Fibroblast of villous mesenchyme (primary cell): Measurements from ENCODE around the gene ZMYND12. TPM values are rescaled to one million over a fixed set of nuclear protein-coding genes. Genes with fewer than 3 reads are reported as not detected.
A peak's percentile ranks its signal among the peaks of the same experiment; 100 is the strongest.

Experiments used
- DNase-seq: peaks from one replicate; pipeline ENCODE4 v3.0.0-alpha.2; 2010; ENCODE audit warnings: low read depth
- H3K4me3 ChIP-seq: 2 replicates; pipeline ENCODE4 v1.5.1; 2011; ENCODE audit warnings: low read depth, mild to moderate bottlenecking, low read length
- CTCF ChIP-seq: IDR thresholded peaks from 2 replicates; pipeline ENCODE4 v1.5.1; 2012; ENCODE audit warnings: low read depth, mild to moderate bottlenecking, low read length; ENCODE audit not compliant: insufficient read depth
- total RNA-seq: library from RNA; depleted of rRNA; stranded (reverse); fragments of >200 nt; gene quantifications from 2 replicates; pipeline ENCODE4 v1.2.3, GENCODE V29; 2012

ZMYND12 gene
- total RNA-seq, 1 donor: 0.86 TPM

- H3K4me3 ChIP-seq: no peak overlapping the region
- no peak for DNase-seq
- TF ChIP-seq CTCF: no peak
Observed at GRCh38 chr1:42442662-42443061, 13.2 kb downstream of the ZMYND12 start.

DNA sequence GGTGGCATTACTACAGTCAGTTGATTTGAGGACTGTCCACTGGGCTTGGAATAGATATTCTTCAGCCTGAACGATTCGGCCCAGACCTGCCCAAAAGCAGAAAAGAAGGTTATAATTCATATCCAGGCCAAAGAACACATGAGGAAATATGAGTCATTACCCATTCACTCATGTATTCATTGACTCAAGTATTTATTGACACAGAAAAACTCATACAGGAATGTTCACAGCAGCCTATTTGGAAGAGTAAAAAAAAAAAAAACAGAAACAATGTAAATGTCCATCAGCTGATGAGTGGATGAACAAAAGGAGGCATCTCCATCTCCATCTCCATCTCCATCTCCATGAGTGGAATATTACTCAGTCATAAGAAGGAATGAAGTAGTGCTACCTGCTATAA is 15.9 kb downstream of the ZMYND12 start:
- no peak for TF ChIP-seq CTCF
- peak; percentile 6 for DNase-seq

GRCh38 chr1:42434340-42434739 is 21.5 kb downstream of the ZMYND12 start:
- no peak for TF ChIP-seq CTCF
- no peak for DNase-seq
- no peak overlapping the region for H3K4me3 ChIP-seq

More for the DNA sequence above, 15.9 kb downstream of the ZMYND12 start:
- no peak overlapping the region for H3K4me3 ChIP-seq

DNA sequence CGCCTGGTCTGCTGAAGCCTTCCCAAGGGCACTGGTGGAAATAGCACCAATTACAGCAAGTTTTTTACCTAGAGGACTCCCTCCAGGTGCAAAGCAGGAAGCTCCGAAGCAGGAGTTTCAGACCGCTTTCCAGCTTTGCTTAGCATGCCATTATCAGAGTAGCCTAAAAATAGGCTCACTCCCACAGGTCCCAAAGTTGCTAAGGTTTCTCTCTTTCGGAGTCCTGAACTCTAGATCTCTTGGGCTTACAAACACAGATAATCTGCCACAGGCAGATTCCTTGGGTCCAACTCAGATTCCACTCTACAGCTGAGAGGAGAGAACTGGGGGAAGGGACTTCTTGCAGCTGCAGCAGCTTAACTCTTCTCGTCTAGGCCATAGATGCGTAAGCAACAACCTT is 22.5 kb downstream of the ZMYND12 start:
- DNase-seq: peak; percentile 54
- no peak for TF ChIP-seq CTCF
- H3K4me3 ChIP-seq: no peak overlapping the region

GRCh38 chr1:42432714-42433113 is 23.1 kb downstream of the ZMYND12 start:
- TF ChIP-seq CTCF: no peak
- no peak overlapping the region for H3K4me3 ChIP-seq
- DNase-seq: no peak

DNA sequence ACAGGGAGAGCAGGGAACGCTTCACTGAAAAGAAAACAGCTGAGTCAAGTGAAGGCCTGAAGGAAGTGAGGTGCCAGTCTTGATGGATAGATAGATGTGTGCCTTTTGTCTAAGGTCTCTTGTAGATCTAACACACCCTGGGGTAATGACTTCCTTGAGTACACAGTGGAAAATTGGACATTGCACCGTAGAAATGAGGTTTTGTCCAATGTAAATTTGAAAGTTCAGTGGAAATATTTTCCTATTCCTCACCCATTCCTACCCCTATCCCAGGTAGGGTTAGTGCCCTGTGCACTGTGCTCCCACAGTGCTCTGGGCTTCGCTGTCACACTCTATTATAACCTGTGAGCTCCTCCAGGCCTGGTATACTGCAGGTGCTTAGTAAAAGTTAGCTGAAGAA is 24.3 kb downstream of the ZMYND12 start:
- no peak for TF ChIP-seq CTCF
- no peak for DNase-seq
- H3K4me3 ChIP-seq: no peak overlapping the region
